Central memory CD8-positive, alpha-beta T cell (primary cell): ENCODE measurements around the gene LENG1.

ENCODE experiments used
- ATAC-seq: fragments of 150-1000 bp; cut with Tn5 transposase; replicated peaks from 2 replicates; pipeline ENCODE4 v1.10.0; 2022; ENCODE audit warnings: mild to moderate bottlenecking, moderate FRiP score, moderate number of reproducible peaks; ENCODE audit not compliant: poor library complexity, severe bottlenecking; ENCODE audit errors: extremely low read depth
- DNase-seq, 2 donors: peaks; one replicate each; pipeline ENCODE4 v3.0.0; 2021; ENCODE audit warnings: low spot score in 2 of 2
- H3K27ac Mint-ChIP-seq: one replicate; pipeline ENCODE4 v1.8.0; 2022; ENCODE audit warnings: low read depth, mild to moderate bottlenecking, moderate library complexity, mixed read lengths
- H3K27me3 Mint-ChIP-seq: one replicate; pipeline ENCODE4 v1.8.0; 2022; ENCODE audit warnings: mixed read lengths
- H3K36me3 Mint-ChIP-seq: one replicate; pipeline ENCODE4 v1.8.0; 2022; ENCODE audit warnings: mild to moderate bottlenecking, moderate library complexity, mixed read lengths; ENCODE audit not compliant: insufficient read depth
- H3K4me1 Mint-ChIP-seq: one replicate; pipeline ENCODE4 v1.8.0; 2022; ENCODE audit warnings: mixed read lengths
- H3K4me3 Mint-ChIP-seq: one replicate; pipeline ENCODE4 v1.8.0; 2022; ENCODE audit warnings: mild to moderate bottlenecking, moderate library complexity, mixed read lengths
- H3K9me3 Mint-ChIP-seq: one replicate; pipeline ENCODE4 v1.8.0; 2022; ENCODE audit warnings: mixed read lengths

LENG1 gene

DNA sequence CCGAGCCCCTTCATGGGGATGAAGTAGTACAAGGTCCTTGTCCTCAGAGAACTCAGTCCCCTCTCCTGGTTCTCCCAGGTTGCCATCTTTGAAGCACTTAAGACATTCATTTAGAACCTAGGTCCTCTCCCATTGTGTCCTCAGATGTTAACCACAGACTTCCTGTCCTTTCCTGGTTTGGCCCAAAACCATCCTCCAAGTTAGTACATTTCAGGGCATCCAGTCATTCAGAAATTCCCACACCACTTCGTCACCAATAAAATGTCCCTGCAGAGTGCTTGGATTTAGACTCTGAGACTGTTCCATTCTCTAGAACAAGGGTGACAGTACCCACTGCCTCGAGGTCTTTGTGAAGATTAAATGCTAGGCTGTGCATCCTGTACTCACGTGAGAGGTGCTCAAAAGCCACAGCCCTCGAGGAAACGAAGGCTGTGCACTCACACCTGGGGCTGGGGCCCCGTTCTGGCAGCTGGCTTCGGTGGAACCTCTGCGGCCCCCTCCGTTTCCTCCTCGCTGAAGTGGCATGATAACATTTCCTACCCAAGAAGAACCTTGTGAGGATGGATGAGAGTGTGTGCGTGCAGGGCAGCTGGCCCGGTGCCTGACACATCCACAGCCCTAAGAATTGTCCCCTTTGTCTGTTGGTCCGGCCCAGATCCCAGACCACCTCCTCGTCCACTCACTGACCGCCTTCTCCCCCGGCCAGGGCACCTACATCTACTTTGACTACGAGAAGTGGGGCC lies 4.7 kb downstream of the LENG1 start:
- H3K4me1 Mint-ChIP-seq = peaks cover 51% of the 10 kb centered on the region

DNA sequence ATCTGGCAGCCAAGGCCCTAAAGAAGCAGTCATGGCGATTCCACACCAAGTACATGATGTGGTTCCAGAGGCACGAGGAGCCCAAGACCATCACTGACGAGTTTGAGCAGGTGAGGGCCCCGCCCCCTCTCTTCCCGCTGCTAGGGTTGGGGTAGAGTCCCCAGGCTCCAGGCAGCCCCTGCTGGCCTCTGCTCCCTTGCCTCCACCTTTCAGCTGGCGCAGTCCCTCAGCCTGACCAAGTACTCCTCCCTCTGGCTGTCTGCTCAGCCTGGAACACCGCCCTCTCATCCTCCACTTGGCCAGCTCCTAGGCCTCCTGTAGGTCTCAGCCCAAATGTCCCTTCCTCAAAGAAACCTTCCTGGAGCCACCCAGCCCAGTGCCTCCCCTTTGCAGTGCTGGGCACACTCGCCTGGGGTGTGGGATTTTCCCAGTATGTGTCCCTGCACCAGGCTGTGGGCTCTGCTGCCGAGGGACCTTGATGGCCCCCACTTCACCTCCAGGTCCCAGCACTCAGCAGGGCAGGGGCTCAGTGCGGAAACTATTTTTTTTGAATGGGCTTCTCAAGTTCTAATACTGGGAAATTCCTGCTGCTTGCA lies 5.7 kb downstream of the LENG1 start:
- no peak overlapping the region for H3K4me3 Mint-ChIP-seq

More for the DNA sequence above, 4.7 kb downstream of the LENG1 start:
- DNase-seq (peak in 1 of 2 donors; percentile 38), ATAC-seq (peak; percentile 4)
- Mint-ChIP-seq H3K9me3 (no peaks in the 10 kb centered on the region), H3K27ac (no peak overlapping the region), H3K27me3 (no peaks in the 10 kb centered on the region), H3K4me3 (no peak overlapping the region), H3K36me3 (peaks cover 62% of the 10 kb centered on the region)

DNA sequence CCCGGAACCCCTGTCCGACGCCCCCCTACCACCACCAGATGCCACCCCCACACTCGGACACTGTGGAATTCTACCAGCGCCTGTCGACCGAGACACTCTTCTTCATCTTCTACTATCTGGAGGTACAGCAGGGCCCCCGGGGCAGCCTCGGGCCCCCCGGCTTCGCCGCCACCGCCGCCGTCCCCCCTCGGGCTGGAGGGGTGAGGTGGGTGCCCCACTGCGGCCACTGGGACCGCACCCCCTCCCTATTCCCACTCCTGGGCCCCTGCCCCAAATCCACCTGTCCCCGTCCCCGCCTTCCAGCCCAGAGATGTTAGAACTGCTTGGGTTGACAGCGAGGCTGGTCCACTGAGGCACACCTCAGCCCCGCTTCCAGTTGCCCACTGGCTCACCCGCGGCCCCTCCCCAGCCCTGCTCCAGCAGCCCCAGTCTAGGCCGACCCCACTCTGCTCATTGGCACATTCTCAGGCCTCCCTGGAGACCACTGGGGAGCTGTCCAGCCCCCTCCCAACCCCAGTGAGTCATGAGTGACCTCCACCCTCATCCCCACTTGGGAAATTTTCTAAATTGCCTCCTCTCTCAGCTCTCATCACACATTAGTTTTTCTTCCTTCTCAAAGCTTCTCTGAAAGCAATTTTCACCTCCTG lies 6.5 kb downstream of the LENG1 start:
- H3K27ac Mint-ChIP-seq = no peak overlapping the region
- no peak overlapping the region for H3K4me3 Mint-ChIP-seq
- peaks cover 56% of the 10 kb centered on the region for H3K36me3 Mint-ChIP-seq
- H3K4me1 Mint-ChIP-seq = peaks cover 38% of the 10 kb centered on the region
- no peak for DNase-seq
- no peaks in the 10 kb centered on the region for H3K27me3 Mint-ChIP-seq
- H3K9me3 Mint-ChIP-seq = no peaks in the 10 kb centered on the region
- ATAC-seq = no peak

More for the DNA sequence above, 5.7 kb downstream of the LENG1 start:
- H3K27ac Mint-ChIP-seq = peak overlapping the region; percentile 29
- no peaks in the 10 kb centered on the region for H3K27me3 Mint-ChIP-seq
- H3K9me3 Mint-ChIP-seq = no peaks in the 10 kb centered on the region
- peaks cover 61% of the 10 kb centered on the region for H3K36me3 Mint-ChIP-seq
- DNase-seq (no peak), ATAC-seq (no peak)
- H3K4me1 Mint-ChIP-seq = peaks cover 44% of the 10 kb centered on the region

DNA sequence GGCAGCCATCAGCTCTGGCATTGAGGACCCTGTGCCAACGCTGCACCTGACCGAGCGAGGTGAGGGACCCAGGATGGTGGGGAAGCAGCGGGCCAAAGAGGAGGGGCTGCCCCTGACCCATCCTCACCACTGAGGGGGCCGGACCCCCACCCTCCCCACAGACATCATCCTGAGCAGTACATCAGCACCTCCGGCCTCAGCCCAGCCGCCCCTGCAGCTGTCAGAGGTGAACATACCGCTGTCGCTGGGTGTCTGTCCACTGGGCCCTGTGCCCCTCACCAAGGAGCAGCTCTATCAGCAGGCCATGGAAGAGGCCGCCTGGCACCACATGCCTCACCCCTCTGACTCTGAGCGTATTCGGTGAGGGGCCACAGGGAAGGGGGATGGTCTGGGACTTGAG lies 7.3 kb downstream of the LENG1 start:
- ATAC-seq (no peak), DNase-seq (no peak)
- Mint-ChIP-seq H3K36me3 (peaks cover 54% of the 10 kb centered on the region), H3K4me3 (no peak overlapping the region), H3K9me3 (no peaks in the 10 kb centered on the region), H3K27ac (no peak overlapping the region), H3K27me3 (no peaks in the 10 kb centered on the region), H3K4me1 (peaks cover 36% of the 10 kb centered on the region)

DNA sequence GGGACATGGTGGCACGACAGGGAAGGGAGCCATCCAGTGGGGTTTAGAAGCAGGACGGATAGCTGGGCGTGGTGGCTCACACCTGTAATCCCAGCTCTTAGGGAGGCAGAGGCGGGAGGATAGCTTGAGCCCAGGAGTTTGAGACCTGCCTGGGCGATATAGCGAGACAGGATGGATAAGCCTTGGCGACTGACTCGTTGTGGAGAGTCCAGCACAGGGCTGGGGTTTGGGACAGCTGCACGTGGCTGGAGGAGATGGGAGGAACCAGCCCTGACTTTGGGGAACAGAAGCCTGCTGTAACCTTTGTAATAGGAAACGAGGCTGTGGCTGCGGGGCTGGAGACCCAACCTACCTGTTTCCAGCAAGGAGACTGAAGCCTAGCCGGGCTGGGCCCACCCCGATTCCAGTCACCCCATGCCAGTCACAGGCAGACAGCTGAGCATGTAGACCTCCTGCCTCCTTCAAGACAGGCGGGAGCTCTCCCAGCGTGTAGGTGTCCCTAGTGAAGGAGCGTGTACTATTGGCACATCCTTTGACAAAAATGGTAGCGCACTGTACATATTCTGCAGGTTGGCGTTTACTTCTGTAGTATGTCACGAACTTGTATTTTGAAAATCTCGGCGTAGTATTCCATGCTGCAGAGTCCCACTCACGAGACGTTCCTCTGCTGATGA lies 8.0 kb downstream of the LENG1 start:
- no peaks in the 10 kb centered on the region for H3K9me3 Mint-ChIP-seq
- DNase-seq (no peak), ATAC-seq (no peak)
- peaks cover 29% of the 10 kb centered on the region for H3K4me1 Mint-ChIP-seq
- no peak overlapping the region for H3K27ac Mint-ChIP-seq
- no peak overlapping the region for H3K4me3 Mint-ChIP-seq
- H3K27me3 Mint-ChIP-seq = no peaks in the 10 kb centered on the region
- peaks cover 51% of the 10 kb centered on the region for H3K36me3 Mint-ChIP-seq

DNA sequence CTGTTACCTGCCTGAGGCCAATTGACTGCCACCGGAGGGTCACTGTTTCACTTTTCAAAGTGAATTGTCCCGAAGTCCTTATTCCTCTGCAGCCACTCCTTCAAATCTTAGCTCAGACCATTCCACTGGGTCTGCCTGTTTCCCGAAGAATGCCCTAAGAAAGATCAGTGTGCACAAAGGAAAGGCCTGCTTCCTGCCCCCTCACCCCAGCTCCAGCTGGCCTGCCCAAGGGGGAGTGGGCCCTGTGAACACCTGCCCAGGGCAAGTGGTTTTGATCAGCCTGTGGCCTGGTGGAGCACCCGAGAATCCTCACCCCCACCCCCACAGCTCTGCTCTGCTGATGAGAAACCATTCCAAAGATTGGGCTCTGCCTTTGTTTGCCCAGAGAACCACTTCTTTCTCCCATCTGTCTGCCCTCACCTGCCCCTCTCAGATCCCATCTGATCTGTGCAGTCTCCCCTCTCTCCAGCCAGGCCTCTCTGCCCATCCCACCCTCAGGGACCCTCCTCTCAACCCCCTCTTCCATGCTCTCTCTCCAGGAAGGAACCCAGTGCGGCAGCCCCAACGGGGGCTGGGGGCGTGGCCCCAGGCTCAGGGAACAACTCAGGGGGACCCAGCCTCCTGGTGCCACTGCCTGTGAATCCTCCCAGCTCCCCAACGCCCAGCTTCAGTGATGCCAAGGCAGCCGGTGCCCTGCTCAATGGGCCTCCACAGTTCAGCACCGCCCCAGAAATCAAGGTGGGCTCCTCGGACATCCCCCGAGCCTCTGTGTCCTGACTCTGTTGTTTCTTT lies 10.3 kb downstream of the LENG1 start:
- ATAC-seq (no peak), DNase-seq (no peak)
- Mint-ChIP-seq H3K27ac (no peak overlapping the region), H3K4me3 (no peak overlapping the region), H3K9me3 (no peaks in the 10 kb centered on the region), H3K4me1 (peaks cover 22% of the 10 kb centered on the region), H3K27me3 (no peaks in the 10 kb centered on the region), H3K36me3 (peaks cover 40% of the 10 kb centered on the region)

DNA sequence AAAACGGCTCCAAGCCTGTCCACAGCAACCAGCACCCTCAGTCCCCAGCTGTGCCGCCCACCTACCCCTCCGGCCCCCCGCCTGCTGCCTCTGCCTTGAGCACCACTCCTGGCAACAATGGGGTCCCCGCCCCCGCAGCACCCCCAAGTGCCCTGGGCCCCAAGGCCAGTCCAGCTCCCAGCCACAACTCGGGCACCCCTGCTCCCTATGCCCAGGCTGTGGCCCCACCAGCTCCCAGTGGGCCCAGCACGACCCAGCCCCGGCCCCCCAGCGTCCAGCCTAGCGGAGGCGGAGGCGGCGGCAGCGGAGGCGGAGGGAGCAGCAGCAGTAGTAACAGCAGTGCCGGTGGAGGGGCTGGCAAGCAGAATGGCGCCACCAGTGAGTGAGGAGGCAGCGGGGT lies 11.4 kb downstream of the LENG1 start:
- Mint-ChIP-seq H3K36me3 (peaks cover 38% of the 10 kb centered on the region), H3K4me3 (no peak overlapping the region), H3K27ac (no peak overlapping the region), H3K9me3 (no peaks in the 10 kb centered on the region), H3K27me3 (no peaks in the 10 kb centered on the region), H3K4me1 (peaks cover 19% of the 10 kb centered on the region)
- DNase-seq = no peak
- no peak for ATAC-seq

DNA sequence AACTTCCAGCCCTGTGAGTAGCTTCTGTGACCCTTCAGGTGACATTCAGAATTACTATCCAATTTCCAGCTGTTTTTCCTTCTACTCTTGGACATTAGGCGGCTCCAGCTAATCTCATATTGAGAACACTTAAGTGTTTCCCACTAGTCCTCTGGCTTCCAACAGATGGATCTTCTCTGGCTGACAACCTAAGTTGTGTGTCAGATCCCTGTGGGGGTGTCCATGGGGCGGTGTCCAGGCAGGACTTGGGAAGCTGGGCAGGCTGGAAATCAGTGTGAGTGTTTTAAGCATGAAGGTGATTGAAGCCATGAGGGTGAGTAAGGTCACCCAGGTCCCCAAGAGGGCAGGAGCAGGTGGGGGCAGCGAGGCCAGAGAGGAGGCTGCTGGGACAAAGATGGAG lies 11.8 kb downstream of the LENG1 start:
- Mint-ChIP-seq H3K4me1 (peaks cover 18% of the 10 kb centered on the region), H3K27me3 (no peaks in the 10 kb centered on the region), H3K36me3 (peaks cover 38% of the 10 kb centered on the region), H3K9me3 (no peaks in the 10 kb centered on the region), H3K4me3 (no peak overlapping the region), H3K27ac (no peak overlapping the region)
- DNase-seq (no peak), ATAC-seq (no peak)

DNA sequence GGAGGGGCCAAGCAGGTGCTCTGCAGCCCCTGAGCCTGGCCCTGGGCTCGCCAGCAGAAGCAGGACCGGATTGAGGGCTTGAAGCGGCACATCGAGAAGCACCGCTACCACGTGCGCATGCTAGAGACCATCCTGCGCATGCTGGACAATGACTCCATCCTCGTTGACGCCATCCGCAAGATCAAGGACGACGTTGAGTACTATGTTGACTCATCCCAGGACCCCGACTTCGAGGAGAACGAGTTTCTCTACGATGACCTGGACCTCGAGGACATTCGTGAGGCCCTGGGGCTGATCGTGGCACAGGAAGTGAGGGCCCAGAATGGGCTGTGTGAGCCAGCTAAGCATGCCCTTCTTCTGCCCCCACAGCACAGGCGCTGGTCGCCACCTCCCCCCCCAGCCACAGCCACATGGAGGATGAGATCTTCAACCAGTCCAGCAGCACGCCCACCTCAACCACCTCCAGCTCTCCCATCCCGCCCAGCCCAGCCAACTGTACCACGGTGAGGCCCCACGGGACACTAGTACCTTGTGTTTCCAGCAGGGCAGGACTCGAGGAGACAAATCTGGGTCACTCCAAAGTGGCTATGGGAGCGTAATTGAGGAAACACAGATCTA lies 13.9 kb downstream of the LENG1 start:
- H3K9me3 Mint-ChIP-seq = no peaks in the 10 kb centered on the region
- peaks cover 29% of the 10 kb centered on the region for H3K4me1 Mint-ChIP-seq
- H3K27ac Mint-ChIP-seq = no peak overlapping the region
- peaks cover 37% of the 10 kb centered on the region for H3K36me3 Mint-ChIP-seq
- ATAC-seq (no peak), DNase-seq (no peak)
- H3K4me3 Mint-ChIP-seq = no peak overlapping the region
- H3K27me3 Mint-ChIP-seq = no peaks in the 10 kb centered on the region

DNA sequence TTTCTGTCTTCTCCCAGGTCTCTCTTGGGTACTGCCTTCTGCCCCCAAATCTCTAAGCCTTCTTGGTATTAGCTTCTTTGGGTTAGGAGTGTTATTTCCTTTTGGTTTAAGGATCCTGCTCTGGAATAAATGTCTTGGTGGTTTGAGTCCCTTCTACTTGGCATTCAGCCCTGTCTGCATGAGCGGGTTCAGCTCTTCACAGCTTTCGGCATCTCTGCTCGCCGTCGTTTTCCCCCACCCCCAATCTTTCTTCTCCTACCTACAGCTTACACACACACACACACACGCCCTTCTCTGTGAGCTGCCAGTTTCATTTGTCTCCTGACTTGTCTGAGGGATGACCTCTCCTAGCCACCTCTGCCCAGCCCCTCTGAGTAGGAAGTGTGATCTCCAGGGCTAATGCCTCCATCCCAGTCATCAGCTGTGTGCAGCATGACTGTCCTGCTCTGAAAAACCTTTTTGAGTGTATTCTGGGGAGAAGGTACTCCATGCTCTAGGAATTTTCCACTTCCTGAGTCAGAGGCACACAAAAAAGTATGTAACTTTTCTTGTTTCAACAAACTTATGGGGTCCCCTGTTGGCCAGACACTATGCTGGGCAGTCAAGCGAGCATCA lies 17.2 kb downstream of the LENG1 start:
- H3K27me3 Mint-ChIP-seq = no peaks in the 10 kb centered on the region
- no peak overlapping the region for H3K4me3 Mint-ChIP-seq
- no peak overlapping the region for H3K27ac Mint-ChIP-seq

DNA sequence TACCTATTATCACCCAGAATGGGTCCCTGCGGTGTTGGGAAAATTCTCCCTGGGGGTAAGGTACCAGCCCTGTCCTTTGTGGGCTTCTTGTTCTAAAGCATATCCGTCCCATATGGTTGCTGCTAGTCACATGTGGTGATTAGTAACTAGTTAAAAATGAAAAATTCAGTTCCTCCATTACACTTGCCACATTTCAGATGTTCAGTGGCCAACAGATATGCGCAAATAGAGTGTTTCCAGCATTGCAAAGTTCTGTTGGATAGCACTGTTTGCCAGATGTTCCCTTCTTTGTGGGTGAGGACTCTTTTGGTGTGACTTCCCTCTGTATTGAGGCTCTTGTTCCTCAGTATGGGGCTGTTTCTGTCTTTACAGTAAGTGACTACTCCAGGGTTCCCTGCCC lies 18.2 kb downstream of the LENG1 start:
- no peak overlapping the region for H3K27ac Mint-ChIP-seq
- no peak for ATAC-seq

More for the DNA sequence above, 17.2 kb downstream of the LENG1 start:
- ATAC-seq (no peak), DNase-seq (no peak)
- Mint-ChIP-seq H3K9me3 (no peaks in the 10 kb centered on the region), H3K4me1 (peaks cover 46% of the 10 kb centered on the region), H3K36me3 (peaks cover 39% of the 10 kb centered on the region)

More for the DNA sequence above, 18.2 kb downstream of the LENG1 start:
- peaks cover 42% of the 10 kb centered on the region for H3K36me3 Mint-ChIP-seq
- H3K4me1 Mint-ChIP-seq = peaks cover 51% of the 10 kb centered on the region
- H3K9me3 Mint-ChIP-seq = no peaks in the 10 kb centered on the region
- H3K27me3 Mint-ChIP-seq = no peaks in the 10 kb centered on the region
- DNase-seq = no peak
- no peak overlapping the region for H3K4me3 Mint-ChIP-seq
